OCI-LY1 (cell line): ENCODE data around the gene ANKRD30A.

Experiments
- CTCF ChIP-seq: fragments of 200-600 bp; sonication (generic), shearing (Covaris generic); IDR thresholded peaks from 2 replicates; pipeline ENCODE4 v1.5.1; 2017; ENCODE audit warnings: mild to moderate bottlenecking, antibody characterized with exemption, low read length, moderate library complexity, mixed read lengths
- EZH2 ChIP-seq: fragments of 200-600 bp; sonication (generic), shearing (Covaris generic); IDR thresholded peaks from 2 replicates; pipeline ENCODE4 v1.8.0; 2017; ENCODE audit warnings: borderline replicate concordance, mixed run types, mild to moderate bottlenecking, antibody characterized with exemption, low read length, moderate library complexity, mixed read lengths

- no peak for TF ChIP-seq EZH2
- no peak for TF ChIP-seq CTCF
Observed at GRCh38 chr10:37109000-37109399, 16.4 kb upstream of the ANKRD30A start.
